H1 (cell line): ENCODE measurements around the gene SKIC3.

Source experiments
- CREB1 ChIP-seq: IDR thresholded peaks from 2 replicates; pipeline ENCODE4 v1.6.1; 2012; ENCODE audit warnings: inconsistent platforms
- POLR2A ChIP-seq, 2 experiments: IDR thresholded peaks; 1 replicate in 1 of 2; 2 replicates in 1 of 2; pipeline ENCODE4 v1.6.1; 2011; ENCODE audit warnings: low read depth in 2 of 2, low read length in 2 of 2, mild to moderate bottlenecking in 2 of 2; ENCODE audit errors: control extremely low read depth in 1 of 2

DNA sequence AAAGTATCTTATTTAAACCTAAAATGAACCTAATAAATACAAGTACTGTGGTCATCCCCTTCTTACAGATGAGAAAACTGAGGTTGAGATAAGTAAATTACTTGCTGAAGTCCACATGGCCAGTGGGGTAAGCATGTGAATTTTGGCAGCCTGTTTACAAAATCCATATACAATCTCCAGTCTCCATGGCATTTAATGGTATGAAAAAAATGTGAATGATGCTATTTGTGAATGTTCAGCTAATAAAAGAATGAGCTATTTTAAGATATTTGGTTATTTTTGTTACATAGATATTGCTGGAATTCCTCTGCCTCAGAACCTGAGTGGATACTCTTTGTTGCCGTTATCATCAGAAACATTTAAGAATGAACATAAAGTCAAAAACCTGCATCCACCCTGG is 45.8 kb upstream of the SKIC3 start:
- no peak for TF ChIP-seq POLR2A (IDR thresholded peaks at IDR 0.05; ENCODE audit: control extremely low read depth in 1 of 2, low read depth in 2 of 2, low read length in 2 of 2)
- no peak for TF ChIP-seq CREB1
